Transverse colon (tissue), 4 donors: Measurements from ENCODE around the gene OR4C3.

Source experiments
- POLR2A ChIP-seq: fragments of 450-650 bp; IDR thresholded peaks from one replicate; pipeline ENCODE4 v1.6.1; 2016; ENCODE audit warnings: antibody characterized with exemption, mild to moderate bottlenecking, moderate library complexity
- POLR2AphosphoS5 ChIP-seq, 3 donors: sonication (generic); formaldehyde crosslinking; IDR thresholded peaks; one replicate each; pipeline ENCODE4 v1.6.1; 2016; ENCODE audit warnings: antibody characterized with exemption in 3 of 3
- TF ChIP-seq, protein P1 (sequence below), 5 experiments: fragments of 200-600 bp in 3 of 5; fragments of 450-650 bp in 2 of 5; sonication (generic) in 3 of 5; IDR thresholded peaks; 1 replicate in 2 of 5; 2 replicates in 3 of 5; pipeline ENCODE4 v1.5.1; 2016 to 2017; ENCODE audit warnings: antibody characterized with exemption in 5 of 5, inconsistent platforms in 3 of 5, mild to moderate bottlenecking in 2 of 5, moderate library complexity in 1 of 5

DNA sequence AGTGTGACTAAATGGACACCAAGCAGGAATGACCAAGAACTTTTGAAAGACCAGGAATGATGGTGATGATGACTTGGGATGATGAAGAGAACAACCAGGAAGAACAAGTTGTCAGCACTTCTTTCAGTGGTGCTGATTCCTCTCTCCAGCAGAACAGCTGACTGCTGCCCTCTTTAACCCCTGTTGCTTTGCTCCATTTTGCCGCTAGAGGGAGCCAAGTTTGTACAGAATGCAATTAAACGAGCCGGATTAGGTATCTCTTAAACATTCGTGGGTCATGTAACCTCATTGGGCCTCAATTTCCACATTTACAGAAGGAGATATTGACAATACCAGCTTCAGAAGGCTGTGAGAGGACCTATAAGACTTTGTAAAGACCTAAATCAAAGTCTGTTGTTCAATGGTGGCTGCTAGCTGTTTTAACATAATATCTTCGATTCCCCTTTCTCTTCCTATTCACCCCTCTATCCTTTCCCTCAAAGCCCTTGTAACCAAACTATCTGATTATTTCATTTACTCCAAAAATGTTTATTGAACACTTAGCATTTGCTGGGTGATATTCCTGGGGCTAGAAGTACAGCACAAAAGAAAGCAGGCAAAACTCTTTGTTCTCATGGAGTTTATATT is 16.8 kb upstream of the OR4C3 start:
- TF ChIP-seq POLR2A (no peak), POLR2AphosphoS5 (IDR thresholded peaks at IDR 0.05) (no peak)
- TF ChIP-seq, protein P1, sequence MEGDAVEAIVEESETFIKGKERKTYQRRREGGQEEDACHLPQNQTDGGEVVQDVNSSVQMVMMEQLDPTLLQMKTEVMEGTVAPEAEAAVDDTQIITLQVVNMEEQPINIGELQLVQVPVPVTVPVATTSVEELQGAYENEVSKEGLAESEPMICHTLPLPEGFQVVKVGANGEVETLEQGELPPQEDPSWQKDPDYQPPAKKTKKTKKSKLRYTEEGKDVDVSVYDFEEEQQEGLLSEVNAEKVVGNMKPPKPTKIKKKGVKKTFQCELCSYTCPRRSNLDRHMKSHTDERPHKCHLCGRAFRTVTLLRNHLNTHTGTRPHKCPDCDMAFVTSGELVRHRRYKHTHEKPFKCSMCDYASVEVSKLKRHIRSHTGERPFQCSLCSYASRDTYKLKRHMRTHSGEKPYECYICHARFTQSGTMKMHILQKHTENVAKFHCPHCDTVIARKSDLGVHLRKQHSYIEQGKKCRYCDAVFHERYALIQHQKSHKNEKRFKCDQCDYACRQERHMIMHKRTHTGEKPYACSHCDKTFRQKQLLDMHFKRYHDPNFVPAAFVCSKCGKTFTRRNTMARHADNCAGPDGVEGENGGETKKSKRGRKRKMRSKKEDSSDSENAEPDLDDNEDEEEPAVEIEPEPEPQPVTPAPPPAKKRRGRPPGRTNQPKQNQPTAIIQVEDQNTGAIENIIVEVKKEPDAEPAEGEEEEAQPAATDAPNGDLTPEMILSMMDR (IDR thresholded peaks at IDR 0.05), result peak; percentile 52 to 80 (median 65)
